Measurements from ENCODE around the gene ST6GAL1.

Gene ST6GAL1

GRCh38 chr3:187076297-187076696, 146.0 kb downstream of the ST6GAL1 start:
- TF ChIP-seq TEAD4 (IDR thresholded peaks at IDR 0.05), result no peak
- no peak for TF ChIP-seq NFIC (IDR thresholded peaks at IDR 0.05)
- no peak for TF ChIP-seq YY1 (IDR thresholded peaks at IDR 0.05; ENCODE audit: low read depth)

- TF ChIP-seq FOXM1 (IDR thresholded peaks at IDR 0.05; ENCODE audit: borderline replicate concordance, low read depth) (no peak), EP300 (IDR thresholded peaks at IDR 0.05; ENCODE audit: borderline replicate concordance) (no peak), CEBPB (IDR thresholded peaks at IDR 0.05) (no peak), NFIC (IDR thresholded peaks at IDR 0.05) (no peak), REST (IDR thresholded peaks at IDR 0.05; ENCODE audit: low read depth) (no peak)
Observed at GRCh38 chr3:187077085-187077484, 146.8 kb downstream of the ST6GAL1 start.

GRCh38 chr3:187077537-187077936, 147.2 kb downstream of the ST6GAL1 start:
- no peak for TF ChIP-seq NFIC (IDR thresholded peaks at IDR 0.05)
- no peak for TF ChIP-seq USF1 (IDR thresholded peaks at IDR 0.05)
- TF ChIP-seq CEBPB (IDR thresholded peaks at IDR 0.05), result no peak
- TF ChIP-seq MAX (IDR thresholded peaks at IDR 0.05), result no peak
- no peak for TF ChIP-seq EP300 (IDR thresholded peaks at IDR 0.05; ENCODE audit: borderline replicate concordance)
- no peak for TF ChIP-seq RAD21 (IDR thresholded peaks at IDR 0.05; ENCODE audit: low read depth)
- TF ChIP-seq TAF1 (IDR thresholded peaks at IDR 0.05; ENCODE audit: low read depth), result no peak
- TF ChIP-seq EGR1 (IDR thresholded peaks at IDR 0.05), result no peak
- no peak for TF ChIP-seq YY1 (IDR thresholded peaks at IDR 0.05; ENCODE audit: low read depth)
- TF ChIP-seq CREB1 (IDR thresholded peaks at IDR 0.05; ENCODE audit: low read depth), result no peak
- TF ChIP-seq ZBTB7A (IDR thresholded peaks at IDR 0.05; ENCODE audit: low read depth), result no peak
- no peak for TF ChIP-seq TEAD4 (IDR thresholded peaks at IDR 0.05)
- no peak for TF ChIP-seq FOXM1 (IDR thresholded peaks at IDR 0.05; ENCODE audit: borderline replicate concordance, low read depth)
- no peak for TF ChIP-seq TCF12 (IDR thresholded peaks at IDR 0.05; ENCODE audit: low read depth)
- no peak for TF ChIP-seq REST (IDR thresholded peaks at IDR 0.05; ENCODE audit: low read depth)

- no peak for TF ChIP-seq CREB1 (IDR thresholded peaks at IDR 0.05; ENCODE audit: low read depth)
- no peak for TF ChIP-seq ZBTB7A (IDR thresholded peaks at IDR 0.05; ENCODE audit: low read depth)
- TF ChIP-seq TAF1 (IDR thresholded peaks at IDR 0.05; ENCODE audit: low read depth), result no peak
Observed at GRCh38 chr3:187079090-187080022, 149.0 kb downstream of the ST6GAL1 start.

GRCh38 chr3:187080799-187081450, 150.6 kb downstream of the ST6GAL1 start:
- no peak for TF ChIP-seq TAF1 (IDR thresholded peaks at IDR 0.05; ENCODE audit: low read depth)
- no peak for TF ChIP-seq USF1 (IDR thresholded peaks at IDR 0.05)
- no peak for TF ChIP-seq ZBTB7A (IDR thresholded peaks at IDR 0.05; ENCODE audit: low read depth)
- no peak for TF ChIP-seq CREB1 (IDR thresholded peaks at IDR 0.05; ENCODE audit: low read depth)
- no peak for TF ChIP-seq TEAD4 (IDR thresholded peaks at IDR 0.05)
- no peak for TF ChIP-seq EGR1 (IDR thresholded peaks at IDR 0.05)
- no peak for TF ChIP-seq FOXM1 (IDR thresholded peaks at IDR 0.05; ENCODE audit: borderline replicate concordance, low read depth)
- TF ChIP-seq REST (IDR thresholded peaks at IDR 0.05; ENCODE audit: low read depth), result no peak
- TF ChIP-seq CEBPB (IDR thresholded peaks at IDR 0.05), result no peak
- TF ChIP-seq TCF12 (IDR thresholded peaks at IDR 0.05; ENCODE audit: low read depth), result no peak
- TF ChIP-seq YY1 (IDR thresholded peaks at IDR 0.05; ENCODE audit: low read depth), result no peak
- no peak for TF ChIP-seq NFIC (IDR thresholded peaks at IDR 0.05)
- TF ChIP-seq MAX (IDR thresholded peaks at IDR 0.05), result no peak
- TF ChIP-seq EP300 (IDR thresholded peaks at IDR 0.05; ENCODE audit: borderline replicate concordance), result no peak
- TF ChIP-seq RAD21 (IDR thresholded peaks at IDR 0.05; ENCODE audit: low read depth), result no peak

Data from Ishikawa (cell line).